Urinary bladder (tissue), 4 donors: ENCODE measurements around the gene SLTM. TPM values are rescaled to one million over a fixed set of nuclear protein-coding genes. Genes with fewer than 3 reads are reported as not detected.
"Not testable (repeated sequence)": the region's sequence is repeated elsewhere in the genome, so short reads cannot be mapped to it uniquely, and the experiment has no call there.

Experiments used
- DNase-seq: peaks from one replicate; pipeline ENCODE4 v3.0.0-alpha.2; 2015; ENCODE audit errors: extremely low spot score
- H3K27ac ChIP-seq: one replicate; pipeline ENCODE4 v1.5.1; 2013; ENCODE audit warnings: low read depth, mild to moderate bottlenecking, moderate library complexity
- H3K36me3 ChIP-seq: one replicate; pipeline ENCODE4 v1.6.1; 2013; ENCODE audit warnings: mild to moderate bottlenecking, moderate library complexity; ENCODE audit not compliant: insufficient read depth
- H3K4me1 ChIP-seq: one replicate; pipeline ENCODE4 v1.6.1; 2013; ENCODE audit warnings: mild to moderate bottlenecking, moderate library complexity; ENCODE audit not compliant: insufficient read depth
- H3K4me3 ChIP-seq: one replicate; pipeline ENCODE4 v1.5.1; 2013; ENCODE audit warnings: low read depth, low read length
- WGBS: extraction: QIAGEN DNeasy Blood & Tissue Kit; methylation state at CpG from one replicate; pipeline ENCODE4 v1.1.7; 2013; 5-methylcytosine and 5-hydroxymethylcytosine counted together
- polyA plus RNA-seq: library from polyadenylated mRNA; stranded (reverse); fragments of 200-250 nt; gene quantifications from one replicate; pipeline ENCODE4 v1.2.3, GENCODE V29; 2013
- total RNA-seq: library from RNA; depleted of rRNA; stranded (reverse); fragments of >200 nt; gene quantifications from one replicate; pipeline ENCODE4 v1.2.3, GENCODE V29; 2014
- donor health status: healthy with polysubstance abuse.
- donor health status: healthy.

SLTM gene
- total and polyA plus RNA-seq, 2 donors: 60.0 to 175 TPM

GRCh38 chr15:58919232-58919631, 14.2 kb downstream of the SLTM start:
- Histone ChIP-seq H3K27ac (no peak overlapping the region), H3K4me3 (no peak overlapping the region), H3K4me1 (no peaks in the 10 kb centered on the region), H3K36me3 (no peaks in the 10 kb centered on the region)
- DNase-seq: no peak
- 95% methylated on average over 7 of the region's 7 CpGs for WGBS

GRCh38 chr15:58918239-58918638, 15.2 kb downstream of the SLTM start:
- Histone ChIP-seq H3K36me3 (no peaks in the 10 kb centered on the region), H3K4me1 (no peaks in the 10 kb centered on the region), H3K4me3 (no peak overlapping the region), H3K27ac (no peak overlapping the region)
- DNase-seq: no peak
- WGBS: 57% methylated on average over 5 of the region's 5 CpGs

- DNase-seq, H3K4me3 ChIP-seq, H3K4me1 ChIP-seq, H3K27ac ChIP-seq, H3K36me3 ChIP-seq: not testable (repeated sequence)
- 83% methylated on average over 10 of the region's 10 CpGs for WGBS
These were observed 15.8 kb downstream of the SLTM start for GRCh38 chr15:58917613-58918129.

- DNase-seq: no peak
- Histone ChIP-seq H3K4me1 (no peaks in the 10 kb centered on the region), H3K4me3 (no peak overlapping the region), H3K27ac (no peak overlapping the region), H3K36me3 (peaks cover 3% of the 10 kb centered on the region)
- WGBS: 94% methylated on average over 2 of the region's 2 CpGs
These were observed 16.5 kb downstream of the SLTM start for GRCh38 chr15:58916962-58917361.

- Histone ChIP-seq H3K4me1 (no peaks in the 10 kb centered on the region), H3K36me3 (peaks cover 3% of the 10 kb centered on the region), H3K27ac (no peak overlapping the region), H3K4me3 (no peak overlapping the region)
- 94% methylated on average over 4 of the region's 4 CpGs for WGBS
- no peak for DNase-seq
These were observed 23.0 kb downstream of the SLTM start for GRCh38 chr15:58910456-58910855.

GRCh38 chr15:58909616-58910015, 23.9 kb downstream of the SLTM start:
- Histone ChIP-seq H3K27ac (no peak overlapping the region), H3K4me1 (no peaks in the 10 kb centered on the region), H3K36me3 (peaks cover 3% of the 10 kb centered on the region), H3K4me3 (no peak overlapping the region)
- no peak for DNase-seq
- WGBS: 86% methylated on average over 1 of the region's 1 CpG

GRCh38 chr15:58908550-58909309, 24.7 kb downstream of the SLTM start:
- no peaks in the 10 kb centered on the region for H3K4me1 ChIP-seq
- WGBS: 96% methylated on average over 6 of the region's 6 CpGs
- no peak for DNase-seq
- no peak overlapping the region for H3K4me3 ChIP-seq
- peaks cover 3% of the 10 kb centered on the region for H3K36me3 ChIP-seq
- no peak overlapping the region for H3K27ac ChIP-seq

- H3K36me3 ChIP-seq: peaks cover 4% of the 10 kb centered on the region
- 83% methylated on average over 3 of the region's 3 CpGs for WGBS
- H3K4me1 ChIP-seq: no peaks in the 10 kb centered on the region
- H3K27ac ChIP-seq: no peak overlapping the region
- no peak overlapping the region for H3K4me3 ChIP-seq
- no peak for DNase-seq
These were observed 32.8 kb downstream of the SLTM start for GRCh38 chr15:58900631-58901030.

- no peak for DNase-seq
- no peak overlapping the region for H3K4me3 ChIP-seq
- 87% methylated on average over 1 of the region's 1 CpG for WGBS
- peaks cover 9% of the 10 kb centered on the region for H3K36me3 ChIP-seq
- H3K27ac ChIP-seq: no peak overlapping the region
- no peaks in the 10 kb centered on the region for H3K4me1 ChIP-seq
These were observed 35.3 kb downstream of the SLTM start for GRCh38 chr15:58898150-58898680.

- Histone ChIP-seq H3K4me1 (no peaks in the 10 kb centered on the region), H3K27ac (no peak overlapping the region), H3K4me3 (no peak overlapping the region), H3K36me3 (peaks cover 21% of the 10 kb centered on the region)
- no peak for DNase-seq
- WGBS: 88% methylated on average over 7 of the region's 7 CpGs
These were observed 44.1 kb downstream of the SLTM start for GRCh38 chr15:58889363-58889762.

GRCh38 chr15:58886921-58887320, 46.6 kb downstream of the SLTM start:
- no peak for DNase-seq
- Histone ChIP-seq H3K27ac (no peak overlapping the region), H3K4me3 (no peak overlapping the region), H3K36me3 (peaks cover 30% of the 10 kb centered on the region), H3K4me1 (no peaks in the 10 kb centered on the region)
- WGBS: 97% methylated on average over 12 of the region's 12 CpGs

- H3K36me3 ChIP-seq: peaks cover 28% of the 10 kb centered on the region
- DNase-seq, H3K27ac ChIP-seq, H3K4me3 ChIP-seq, H3K4me1 ChIP-seq: not testable (repeated sequence)
- 97% methylated on average over 3 of the region's 3 CpGs for WGBS
These were observed 49.6 kb downstream of the SLTM start for GRCh38 chr15:58883926-58884325.

- 85% methylated on average over 4 of the region's 4 CpGs for WGBS
- H3K27ac ChIP-seq: no peak overlapping the region
- no peaks in the 10 kb centered on the region for H3K4me1 ChIP-seq
- DNase-seq: no peak
- no peak overlapping the region for H3K4me3 ChIP-seq
- peaks cover 21% of the 10 kb centered on the region for H3K36me3 ChIP-seq
These were observed 51.2 kb downstream of the SLTM start for GRCh38 chr15:58882243-58882642.

GRCh38 chr15:58880320-58880719, 53.2 kb downstream of the SLTM start:
- H3K27ac ChIP-seq: no peak overlapping the region
- no peak for DNase-seq
- no peak overlapping the region for H3K4me3 ChIP-seq
- no peaks in the 10 kb centered on the region for H3K4me1 ChIP-seq
- H3K36me3 ChIP-seq: peaks cover 17% of the 10 kb centered on the region
- WGBS: 83% methylated on average over 3 of the region's 3 CpGs
